ENCODE results near the gene SMIM24.

SMIM24 gene

GRCh38 chr19:3505598-3506383 lies 25.5 kb upstream of the SMIM24 start, which contains the start of gene FZR1:
Gene FZR1, plus strand, starts transcription at chr19:3506311. Its CDS starts 16,679 bp downstream, at chr19:3522990.
- Histone ChIP-seq H3K27me3 (ENCODE audit: control insufficient read depth, insufficient read depth, low read length) (no peaks in the 10 kb centered on the region), H3K9me3 (replicated peaks; ENCODE audit: low read length) (no peaks in the 10 kb centered on the region), H3K9ac (ENCODE audit: low read depth, low read length) (peak within 1 kb of the TSS; percentile 93), H3K4me3 (ENCODE audit: low read length) (peak within 1 kb of the TSS; percentile 99), H3K4me2 (ENCODE audit: low read length) (peak within 1 kb of the TSS; percentile 100), H3K36me3 (ENCODE audit: insufficient read depth, low read length) (peaks cover 12% of the 10 kb centered on the region), H3K4me1 (ENCODE audit: control insufficient read depth, insufficient read depth, low read length) (peaks cover 30% of the 10 kb centered on the region)

- Histone ChIP-seq H3K9ac (ENCODE audit: low read depth, low read length) (no peak overlapping the region), H3K4me3 (ENCODE audit: low read length) (no peak overlapping the region), H3K4me1 (ENCODE audit: control insufficient read depth, insufficient read depth, low read length) (peaks cover 28% of the 10 kb centered on the region), H3K36me3 (ENCODE audit: insufficient read depth, low read length) (peaks cover 4% of the 10 kb centered on the region), H3K27me3 (ENCODE audit: control insufficient read depth, insufficient read depth, low read length) (no peaks in the 10 kb centered on the region), H3K4me2 (ENCODE audit: low read length) (no peak overlapping the region), H3K9me3 (replicated peaks; ENCODE audit: low read length) (no peaks in the 10 kb centered on the region)
Measured at GRCh38 chr19:3504735-3505134, 24.4 kb upstream of the SMIM24 start.

- no peaks in the 10 kb centered on the region for H3K27me3 ChIP-seq (ENCODE audit: control insufficient read depth, insufficient read depth, low read length)
- no peaks in the 10 kb centered on the region for H3K36me3 ChIP-seq (ENCODE audit: insufficient read depth, low read length)
- peaks cover 16% of the 10 kb centered on the region for H3K4me1 ChIP-seq (ENCODE audit: control insufficient read depth, insufficient read depth, low read length)
- H3K4me2 ChIP-seq (ENCODE audit: low read length), result no peak overlapping the region
- H3K9me3 ChIP-seq (replicated peaks; ENCODE audit: low read length), result no peaks in the 10 kb centered on the region
- H3K4me3 ChIP-seq (ENCODE audit: low read length), result no peak overlapping the region
- no peak overlapping the region for H3K9ac ChIP-seq (ENCODE audit: low read depth, low read length)
Measured at GRCh38 chr19:3503036-3503572, 22.8 kb upstream of the SMIM24 start.

GRCh38 chr19:3501780-3502179 lies 21.5 kb upstream of the SMIM24 start:
- H3K27me3 ChIP-seq (ENCODE audit: control insufficient read depth, insufficient read depth, low read length), result no peaks in the 10 kb centered on the region
- H3K4me1 ChIP-seq (ENCODE audit: control insufficient read depth, insufficient read depth, low read length), result peaks cover 9% of the 10 kb centered on the region
- H3K9ac ChIP-seq (ENCODE audit: low read depth, low read length), result no peak overlapping the region
- H3K9me3 ChIP-seq (replicated peaks; ENCODE audit: low read length), result no peaks in the 10 kb centered on the region
- H3K36me3 ChIP-seq (ENCODE audit: insufficient read depth, low read length), result peaks cover 8% of the 10 kb centered on the region
- H3K4me2 ChIP-seq (ENCODE audit: low read length), result no peak overlapping the region
- no peak overlapping the region for H3K4me3 ChIP-seq (ENCODE audit: low read length)

- Histone ChIP-seq H3K4me3 (ENCODE audit: low read length) (peak within 1 kb of the TSS; percentile 75), H3K27me3 (ENCODE audit: control insufficient read depth, insufficient read depth, low read length) (no peaks in the 10 kb centered on the region), H3K9ac (ENCODE audit: low read depth, low read length) (peak within 1 kb of the TSS; percentile 94), H3K4me2 (ENCODE audit: low read length) (peak within 1 kb of the TSS; percentile 89), H3K9me3 (replicated peaks; ENCODE audit: low read length) (no peaks in the 10 kb centered on the region), H3K36me3 (ENCODE audit: insufficient read depth, low read length) (peaks cover 20% of the 10 kb centered on the region), H3K4me1 (ENCODE audit: control insufficient read depth, insufficient read depth, low read length) (peaks cover 7% of the 10 kb centered on the region)
Measured at GRCh38 chr19:3500429-3501101, 20.2 kb upstream of the SMIM24 start, which contains the start of gene DOHH. Gene DOHH, minus strand, starts transcription at chr19:3500674. Its CDS starts 3,860 bp downstream, at chr19:3496814.

GRCh38 chr19:3499738-3500428 lies 19.6 kb upstream of the SMIM24 start:
- H3K4me3 ChIP-seq (ENCODE audit: low read length), result peak overlapping the region; percentile 75
- H3K9ac ChIP-seq (ENCODE audit: low read depth, low read length), result peak overlapping the region; percentile 94
- peak overlapping the region; percentile 89 for H3K4me2 ChIP-seq (ENCODE audit: low read length)
- no peaks in the 10 kb centered on the region for H3K27me3 ChIP-seq (ENCODE audit: control insufficient read depth, insufficient read depth, low read length)
- H3K9me3 ChIP-seq (replicated peaks; ENCODE audit: low read length), result no peaks in the 10 kb centered on the region
- H3K4me1 ChIP-seq (ENCODE audit: control insufficient read depth, insufficient read depth, low read length), result peaks cover 4% of the 10 kb centered on the region
- H3K36me3 ChIP-seq (ENCODE audit: insufficient read depth, low read length), result peaks cover 24% of the 10 kb centered on the region

- Histone ChIP-seq H3K4me2 (ENCODE audit: low read length) (no peak overlapping the region), H3K4me1 (ENCODE audit: control insufficient read depth, insufficient read depth, low read length) (peaks cover 4% of the 10 kb centered on the region), H3K4me3 (ENCODE audit: low read length) (no peak overlapping the region), H3K9me3 (replicated peaks; ENCODE audit: low read length) (no peaks in the 10 kb centered on the region), H3K9ac (ENCODE audit: low read depth, low read length) (no peak overlapping the region), H3K27me3 (ENCODE audit: control insufficient read depth, insufficient read depth, low read length) (no peaks in the 10 kb centered on the region), H3K36me3 (ENCODE audit: insufficient read depth, low read length) (peaks cover 38% of the 10 kb centered on the region)
Measured at GRCh38 chr19:3497757-3498520, 17.6 kb upstream of the SMIM24 start.

- Histone ChIP-seq H3K4me3 (ENCODE audit: low read length) (no peak overlapping the region), H3K4me2 (ENCODE audit: low read length) (no peak overlapping the region), H3K9me3 (replicated peaks; ENCODE audit: low read length) (no peaks in the 10 kb centered on the region), H3K9ac (ENCODE audit: low read depth, low read length) (no peak overlapping the region), H3K36me3 (ENCODE audit: insufficient read depth, low read length) (peaks cover 45% of the 10 kb centered on the region), H3K27me3 (ENCODE audit: control insufficient read depth, insufficient read depth, low read length) (no peaks in the 10 kb centered on the region), H3K4me1 (ENCODE audit: control insufficient read depth, insufficient read depth, low read length) (peaks cover 4% of the 10 kb centered on the region)
Measured at GRCh38 chr19:3496392-3497273, 16.3 kb upstream of the SMIM24 start.

- Histone ChIP-seq H3K4me3 (ENCODE audit: low read length) (no peak overlapping the region), H3K9ac (ENCODE audit: low read depth, low read length) (no peak overlapping the region), H3K4me1 (ENCODE audit: control insufficient read depth, insufficient read depth, low read length) (peaks cover under 1% of the 10 kb centered on the region), H3K9me3 (replicated peaks; ENCODE audit: low read length) (no peaks in the 10 kb centered on the region), H3K4me2 (ENCODE audit: low read length) (no peak overlapping the region), H3K36me3 (ENCODE audit: insufficient read depth, low read length) (peaks cover 49% of the 10 kb centered on the region), H3K27me3 (ENCODE audit: control insufficient read depth, insufficient read depth, low read length) (no peaks in the 10 kb centered on the region)
Measured at GRCh38 chr19:3494559-3494958, 14.2 kb upstream of the SMIM24 start.

- Histone ChIP-seq H3K4me1 (ENCODE audit: control insufficient read depth, insufficient read depth, low read length) (no peaks in the 10 kb centered on the region), H3K36me3 (ENCODE audit: insufficient read depth, low read length) (peaks cover 49% of the 10 kb centered on the region), H3K9me3 (replicated peaks; ENCODE audit: low read length) (no peaks in the 10 kb centered on the region), H3K27me3 (ENCODE audit: control insufficient read depth, insufficient read depth, low read length) (no peaks in the 10 kb centered on the region), H3K9ac (ENCODE audit: low read depth, low read length) (no peak overlapping the region), H3K4me3 (ENCODE audit: low read length) (no peak overlapping the region), H3K4me2 (ENCODE audit: low read length) (no peak overlapping the region)
Measured at GRCh38 chr19:3494051-3494450, 13.7 kb upstream of the SMIM24 start.
